ENCODE data around the gene ITIH6.

Gene ITIH6

GRCh38 chrX:54711735-54712134 is 86.3 kb downstream of the ITIH6 start:
- DNase-seq: no peak

DNA sequence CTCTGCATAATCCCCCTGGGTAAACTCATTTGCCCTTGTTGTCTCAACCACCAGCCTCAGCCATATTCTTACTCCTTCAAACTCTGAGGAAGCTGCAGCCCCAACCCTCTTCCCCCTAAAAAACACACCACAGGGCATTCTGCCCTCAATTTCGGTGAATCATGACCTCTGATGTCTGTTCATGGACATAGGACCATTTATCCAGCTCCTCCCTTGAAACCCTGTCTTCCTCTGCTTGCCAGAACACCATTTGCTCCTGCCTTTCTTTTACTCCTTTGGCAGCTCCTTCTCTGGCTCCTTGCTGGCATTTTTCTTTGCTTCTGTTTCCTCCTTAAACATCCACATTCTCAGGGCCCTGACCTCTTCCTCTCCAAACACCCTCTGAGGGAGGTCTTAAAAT is 87.1 kb downstream of the ITIH6 start:
- DNase-seq: no peak

GRCh38 chrX:54708404-54708803 is 89.7 kb downstream of the ITIH6 start:
- no peak for DNase-seq
